Tibial artery (tissue), 4 donors: ENCODE measurements around the gene PROX2.

Experiments
- DNase-seq, 2 donors: peaks; one replicate each; pipeline ENCODE4 v3.0.0-alpha.2; 2019
- H3K27ac ChIP-seq, 2 donors: fragments of 200-600 bp; sonication (generic) in 1 of 2; 1 replicate in 1 of 2; 2 replicates in 1 of 2; pipeline ENCODE4 v1.5.1; 2018 to 2019; ENCODE audit warnings: mild to moderate bottlenecking in 1 of 2
- H3K27me3 ChIP-seq, 2 donors: fragments of 200-600 bp; sonication (generic) in 1 of 2; one replicate each; pipeline versions ENCODE4 v1.5.1 to v1.6.0; 2016 to 2019
- H3K36me3 ChIP-seq, 3 donors: fragments of 200-600 bp; sonication (generic) in 2 of 3; one replicate each; pipeline ENCODE4 v1.5.1; 2016 to 2019; ENCODE audit warnings: mild to moderate bottlenecking in 2 of 3
- H3K4me1 ChIP-seq, 4 donors: fragments of 200-600 bp; sonication (generic) in 2 of 4; 1 replicate in 3 of 4; 2 replicates in 1 of 4; pipeline ENCODE4 v1.5.1; 2016 to 2019
- H3K4me3 ChIP-seq, 2 donors: fragments of 200-600 bp; sonication (generic) in 1 of 2; 1 replicate in 1 of 2; 2 replicates in 1 of 2; pipeline ENCODE4 v1.5.1; 2018 to 2019; ENCODE audit warnings: mild to moderate bottlenecking in 2 of 2
- H3K9me3 ChIP-seq, 3 donors: fragments of 200-600 bp; sonication (generic) in 1 of 3; one replicate each; pipeline ENCODE4 v1.5.1; 2016 to 2019
- intact Hi-C: fragments of 100-400 bp; cut with DNase I; formaldehyde crosslinking; loops from one replicate; pipeline ENCODE4 v1.15.0; 2023; ENCODE audit warnings: low total_unique reads
- TF ChIP-seq, protein P1 (sequence below), 2 experiments: fragments of 200-600 bp in 1 of 2; fragments of 450-650 bp in 1 of 2; IDR thresholded peaks; one replicate each; pipeline ENCODE4 v1.5.1; 2017 to 2019; ENCODE audit warnings: antibody characterized with exemption in 2 of 2, mild to moderate bottlenecking in 1 of 2, moderate library complexity in 1 of 2

The PROX2 gene

DNA sequence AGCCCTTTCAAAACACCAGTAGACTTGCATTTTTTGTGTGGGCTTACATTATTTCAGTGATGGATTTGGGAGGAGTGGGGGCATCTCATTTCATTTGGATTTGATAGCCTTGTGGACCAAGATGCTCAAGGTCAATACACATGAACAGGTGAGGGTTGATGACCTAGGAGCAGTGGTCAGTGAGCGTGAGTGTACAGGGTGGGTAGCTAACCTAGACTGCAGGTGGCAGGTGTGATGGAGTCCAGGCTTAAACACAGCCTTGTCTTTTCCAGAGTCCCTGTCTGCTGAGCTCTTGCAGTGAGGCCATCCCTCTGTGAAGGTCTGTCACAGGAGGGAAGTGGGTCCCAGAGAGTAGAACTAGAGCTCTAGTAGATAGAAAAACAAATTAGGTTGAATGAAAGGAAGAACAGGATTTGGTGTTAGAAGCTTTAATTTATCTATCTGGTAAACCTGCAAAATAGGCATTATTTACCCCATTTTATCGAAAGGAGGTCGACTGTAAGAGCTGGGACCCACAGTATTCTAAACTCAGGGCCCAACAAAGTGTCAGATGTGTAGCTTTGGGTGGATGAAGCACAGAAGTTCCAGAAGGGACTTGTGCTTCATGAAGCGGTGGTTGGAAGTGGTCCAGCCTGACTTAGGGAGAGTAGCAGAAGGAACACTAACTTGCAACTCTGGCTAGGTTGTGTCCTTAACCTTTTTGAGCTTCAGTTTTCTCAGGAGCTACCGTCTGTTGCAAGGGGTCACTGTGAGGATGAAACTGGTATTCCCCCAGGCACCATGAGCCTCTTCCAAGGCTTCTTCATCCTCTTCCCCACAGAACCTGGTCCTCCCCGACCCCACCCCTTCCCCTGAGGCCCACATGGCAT lies 28.9 kb upstream of the PROX2 start:
- intact Hi-C loops: loop anchor here (2.0 kb wide), 1 partner anchor 42 kb away; no protein-coding TSS in a partner anchor
- H3K9me3 ChIP-seq: no peaks in the 10 kb centered on the region
- DNase-seq: no peak
- peaks cover 34 to 50% (median 36%) of the 10 kb centered on the region in 3 donors for H3K36me3 ChIP-seq
- TF ChIP-seq, protein P1, sequence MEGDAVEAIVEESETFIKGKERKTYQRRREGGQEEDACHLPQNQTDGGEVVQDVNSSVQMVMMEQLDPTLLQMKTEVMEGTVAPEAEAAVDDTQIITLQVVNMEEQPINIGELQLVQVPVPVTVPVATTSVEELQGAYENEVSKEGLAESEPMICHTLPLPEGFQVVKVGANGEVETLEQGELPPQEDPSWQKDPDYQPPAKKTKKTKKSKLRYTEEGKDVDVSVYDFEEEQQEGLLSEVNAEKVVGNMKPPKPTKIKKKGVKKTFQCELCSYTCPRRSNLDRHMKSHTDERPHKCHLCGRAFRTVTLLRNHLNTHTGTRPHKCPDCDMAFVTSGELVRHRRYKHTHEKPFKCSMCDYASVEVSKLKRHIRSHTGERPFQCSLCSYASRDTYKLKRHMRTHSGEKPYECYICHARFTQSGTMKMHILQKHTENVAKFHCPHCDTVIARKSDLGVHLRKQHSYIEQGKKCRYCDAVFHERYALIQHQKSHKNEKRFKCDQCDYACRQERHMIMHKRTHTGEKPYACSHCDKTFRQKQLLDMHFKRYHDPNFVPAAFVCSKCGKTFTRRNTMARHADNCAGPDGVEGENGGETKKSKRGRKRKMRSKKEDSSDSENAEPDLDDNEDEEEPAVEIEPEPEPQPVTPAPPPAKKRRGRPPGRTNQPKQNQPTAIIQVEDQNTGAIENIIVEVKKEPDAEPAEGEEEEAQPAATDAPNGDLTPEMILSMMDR (IDR thresholded peaks at IDR 0.05): no peak
- no peak overlapping the region for H3K27ac ChIP-seq
- no peak overlapping the region for H3K4me3 ChIP-seq
- peaks cover 0 to 22% (median 13%) of the 10 kb centered on the region in 4 donors for H3K4me1 ChIP-seq
- H3K27me3 ChIP-seq: no peaks in the 10 kb centered on the region

DNA sequence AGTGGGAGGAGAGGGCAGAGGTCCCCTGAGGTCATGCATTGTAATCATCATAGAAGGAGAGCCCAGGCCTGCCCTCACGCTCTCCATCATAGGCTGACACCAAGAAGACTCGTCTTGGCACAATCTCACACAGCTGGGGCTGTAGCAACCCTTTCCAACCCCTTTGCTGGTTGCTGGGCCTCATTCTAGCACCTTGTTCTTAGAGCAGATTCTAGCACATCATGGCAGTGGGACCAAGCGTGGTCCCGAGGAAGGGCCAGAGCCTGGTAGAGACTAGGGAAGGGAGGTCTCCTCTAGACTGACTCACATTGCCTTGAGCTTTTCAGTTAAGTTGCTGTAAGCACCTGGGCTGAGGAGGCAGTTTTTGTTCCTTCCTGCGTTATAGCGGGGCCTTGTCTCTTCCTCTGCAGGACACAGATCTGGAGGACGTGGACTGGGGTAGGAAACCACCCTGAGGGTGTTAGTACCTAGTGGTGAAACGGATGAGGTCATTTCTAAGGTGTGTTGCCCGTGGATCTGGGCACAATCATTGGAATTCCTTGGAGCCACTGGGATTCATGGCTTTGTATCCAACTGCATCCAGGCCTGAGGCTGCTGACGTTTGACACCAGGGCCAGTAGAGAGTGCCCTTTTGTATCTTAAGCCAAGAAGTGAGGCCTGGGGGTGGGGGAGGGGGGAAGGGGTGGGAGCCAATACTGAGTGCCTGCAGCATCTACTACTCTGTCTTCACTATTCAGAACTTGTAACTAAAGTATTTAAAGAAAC lies 27.2 kb upstream of the PROX2 start:
- TF ChIP-seq, protein P1 (IDR thresholded peaks at IDR 0.05): no peak
- Histone ChIP-seq H3K36me3 (peaks cover 52 to 67% (median 53%) of the 10 kb centered on the region in 3 donors), H3K27me3 (no peaks in the 10 kb centered on the region), H3K4me3 (no peak overlapping the region), H3K27ac (no peak overlapping the region), H3K4me1 (peaks cover 0 to 21% (median 11%) of the 10 kb centered on the region in 4 donors), H3K9me3 (no peaks in the 10 kb centered on the region)
- intact Hi-C loops: no loop called here
- no peak for DNase-seq

DNA sequence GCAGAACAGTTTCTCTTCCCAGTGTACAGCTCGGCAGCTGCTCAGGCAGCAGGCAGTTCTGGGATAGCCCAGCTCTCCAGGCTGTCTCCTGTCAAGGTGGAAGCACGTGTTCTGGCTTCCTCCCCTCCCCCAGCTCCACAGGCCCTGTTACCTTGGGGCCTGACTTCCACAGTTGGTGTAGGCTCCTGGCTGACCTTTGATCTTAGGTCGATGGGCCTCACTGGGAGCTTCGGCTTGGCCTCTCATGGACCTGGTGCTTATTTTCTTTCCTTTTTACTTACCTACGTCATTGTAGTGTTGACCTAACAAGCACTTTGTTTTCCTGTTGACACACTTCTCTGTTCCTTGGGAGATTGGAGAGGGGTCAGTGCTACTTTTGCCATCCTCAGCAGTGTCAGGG lies 22.7 kb upstream of the PROX2 start:
- TF ChIP-seq, protein P1 (IDR thresholded peaks at IDR 0.05): no peak
- H3K27me3 ChIP-seq: no peaks in the 10 kb centered on the region
- no peaks in the 10 kb centered on the region for H3K4me1 ChIP-seq
- H3K27ac ChIP-seq: no peak overlapping the region
- intact Hi-C loops: no loop called here
- no peak overlapping the region for H3K4me3 ChIP-seq
- H3K36me3 ChIP-seq: peaks cover 93 to 100% (median 96%) of the 10 kb centered on the region in 3 donors
- H3K9me3 ChIP-seq: no peaks in the 10 kb centered on the region
- DNase-seq: no peak

DNA sequence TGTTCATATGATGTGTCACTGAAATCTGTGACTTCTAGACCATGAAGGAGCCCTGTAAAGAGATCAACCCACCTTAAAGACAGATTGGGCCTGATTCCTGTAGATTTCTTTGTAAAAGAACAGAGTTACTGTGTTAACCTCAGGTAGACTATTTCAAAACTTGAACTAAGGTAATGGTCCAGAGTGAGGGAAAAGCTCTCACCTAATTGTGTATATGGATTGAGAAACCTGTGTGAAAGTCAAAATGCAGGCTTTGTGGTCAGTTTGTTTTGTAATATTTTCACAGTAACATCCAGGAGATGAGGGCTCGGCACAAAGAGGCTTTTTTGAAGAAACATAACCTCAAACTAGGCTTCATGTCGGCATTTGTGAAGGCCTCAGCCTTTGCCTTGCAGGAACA lies 22.1 kb upstream of the PROX2 start:
- H3K4me3 ChIP-seq: no peak overlapping the region
- H3K27me3 ChIP-seq: no peaks in the 10 kb centered on the region
- intact Hi-C loops: no loop called here
- DNase-seq: no peak
- no peaks in the 10 kb centered on the region for H3K9me3 ChIP-seq
- H3K36me3 ChIP-seq: peaks cover 97 to 100% (median 100%) of the 10 kb centered on the region in 3 donors
- TF ChIP-seq, protein P1 (IDR thresholded peaks at IDR 0.05): no peak
- no peak overlapping the region for H3K27ac ChIP-seq
- no peaks in the 10 kb centered on the region for H3K4me1 ChIP-seq

DNA sequence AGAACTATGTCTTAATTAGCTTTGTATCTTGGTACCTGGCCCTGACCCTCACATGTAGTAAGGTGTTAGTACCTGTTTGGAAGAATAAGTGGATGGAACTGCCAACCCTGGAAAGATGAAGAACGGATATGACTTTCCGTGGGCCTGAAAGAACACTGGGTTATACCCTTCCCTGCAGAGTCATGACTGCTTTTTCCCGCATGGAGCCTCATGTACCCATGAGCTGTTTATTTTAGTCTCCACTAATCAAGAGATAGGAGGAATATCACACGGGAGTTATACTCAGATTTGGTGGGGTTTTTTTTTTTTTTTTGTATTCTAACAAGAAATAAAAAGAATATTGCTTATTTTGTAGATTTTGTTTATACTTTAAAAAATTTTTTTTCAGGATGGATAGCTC lies 21.7 kb upstream of the PROX2 start:
- DNase-seq: no peak
- intact Hi-C loops: no loop called here
- Histone ChIP-seq H3K36me3 (peaks cover 97 to 100% (median 100%) of the 10 kb centered on the region in 3 donors), H3K9me3 (no peaks in the 10 kb centered on the region), H3K27ac (no peak overlapping the region), H3K27me3 (no peaks in the 10 kb centered on the region), H3K4me3 (no peak overlapping the region), H3K4me1 (no peaks in the 10 kb centered on the region)
- TF ChIP-seq, protein P1 (IDR thresholded peaks at IDR 0.05): no peak
